ENCODE measurements around the gene KCTD20. TPM values are rescaled to one million over a fixed set of nuclear protein-coding genes. Genes with fewer than 3 reads are reported as not detected.

Gene KCTD20
- total and polyA plus RNA-seq, 2 of the 13 experiments (the other 11 are each of a cell fraction or from before 2014, with no cell fraction given): 52.7 to 67.1 TPM

- TF ChIP-seq ZBED4 (CRISPR knock-in tag; IDR thresholded peaks at IDR 0.05; ENCODE audit: borderline replicate concordance) (peak; percentile 93), ZNF605 (CRISPR knock-in tag; IDR thresholded peaks at IDR 0.05) (peak; percentile 97), NR1H2 (CRISPR knock-in tag; IDR thresholded peaks at IDR 0.05; ENCODE audit: borderline replicate concordance, low read depth) (no peak), ZFAT (CRISPR knock-in tag; conservative IDR thresholded peaks at IDR 0.05) (0 out of 2 replicates have a peak, but pooled peaks have one; percentile 29), ARHGAP35 (CRISPR knock-in tag; IDR thresholded peaks at IDR 0.05; ENCODE audit: borderline replicate concordance) (peak; percentile 66; the same call in 1 of the 2 replicates), HMG20B (CRISPR knock-in tag; conservative IDR thresholded peaks at IDR 0.05) (0 out of 2 replicates have a peak, but pooled peaks have one; percentile 26), ZNF160 (CRISPR knock-in tag; IDR thresholded peaks at IDR 0.05) (peak; percentile 88), CREB3 (CRISPR knock-in tag; IDR thresholded peaks at IDR 0.05) (no peak), TRAFD1 (CRISPR knock-in tag; IDR thresholded peaks at IDR 0.05; ENCODE audit: borderline replicate concordance) (no peak), SIX1 (CRISPR knock-in tag; IDR thresholded peaks at IDR 0.05; ENCODE audit: borderline replicate concordance) (no peak), RARG (CRISPR knock-in tag; IDR thresholded peaks at IDR 0.05; ENCODE audit: low read depth) (no peak), REST (IDR thresholded peaks at IDR 0.05; ENCODE audit: borderline replicate concordance in 1 of 2, low read depth in 1 of 2, low read length in 2 of 2) (no peak), IKZF1 (IDR thresholded peaks at IDR 0.05) (no peak), PPARG (CRISPR knock-in tag; conservative IDR thresholded peaks at IDR 0.05) (peak; percentile 68), KAT8 (CRISPR knock-in tag; IDR thresholded peaks at IDR 0.05) (peak; percentile 90), BCL6 (CRISPR knock-in tag; IDR thresholded peaks at IDR 0.05) (peak; percentile 56; the same call in 1 of the 2 replicates), ZBTB1 (CRISPR knock-in tag; IDR thresholded peaks at IDR 0.05; ENCODE audit: borderline replicate concordance) (no peak), ZNF816 (CRISPR knock-in tag; IDR thresholded peaks at IDR 0.05; ENCODE audit: borderline replicate concordance) (no peak), ZFP1 (CRISPR knock-in tag; IDR thresholded peaks at IDR 0.05) (peak; percentile 47; the same call in 1 of the 2 replicates), GABPB1 (CRISPR knock-in tag; IDR thresholded peaks at IDR 0.05) (peak; percentile 80; the same call in 1 of the 2 replicates)
These were observed 19.5 kb upstream of the KCTD20 start (continued) for GRCh38 chr6:36423101-36423824.

Measured in HepG2 (cell line).